Measurements from ENCODE around the gene ARHGEF19. TPM values are rescaled to one million over a fixed set of nuclear protein-coding genes. Genes with fewer than 3 reads are reported as not detected.

The ARHGEF19 gene
- total and polyA plus RNA-seq, 9 of the 15 experiments (the other 6 are each of a cell fraction or from before 2014, with no cell fraction given) = 0.73 to 21.0 (median 5.2) TPM

DNA sequence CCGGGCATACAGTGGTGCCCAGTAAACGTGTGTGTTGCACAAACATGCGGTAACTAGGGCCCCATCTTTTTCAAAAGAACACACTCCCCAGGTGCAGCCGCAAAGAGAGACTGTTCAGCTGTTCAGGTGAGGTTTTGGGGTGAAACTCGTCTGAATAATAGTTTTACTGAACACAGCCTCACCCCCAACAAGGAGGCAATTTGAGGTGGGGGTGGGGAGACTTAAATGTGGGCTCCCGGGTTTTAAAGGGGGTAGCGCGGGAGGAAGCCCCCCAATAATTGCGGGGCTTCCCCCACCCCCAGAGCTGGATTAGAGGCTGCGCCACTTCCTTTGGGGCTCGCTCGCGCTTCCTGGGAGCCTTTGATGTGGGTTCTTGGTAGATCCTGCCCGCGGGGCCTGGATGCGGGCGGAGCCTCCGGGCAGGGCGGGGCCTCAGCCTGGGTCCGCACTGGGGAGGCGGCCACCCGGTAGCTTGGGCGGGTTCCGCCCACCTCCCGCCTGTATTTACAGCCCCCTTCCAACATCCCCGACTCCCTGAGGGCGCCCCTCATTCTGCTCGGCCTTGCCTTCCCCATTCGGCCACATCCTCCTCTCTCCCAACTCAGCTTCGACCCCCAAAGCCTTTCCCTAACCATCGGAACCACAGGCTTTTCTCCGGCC, 50.2 kb downstream of the ARHGEF19 start (continued):
- TF ChIP-seq CHD4 (IDR thresholded peaks at IDR 0.05; ENCODE audit: insufficient read depth, insufficient replicate concordance, low read depth, low read length, poor library complexity, severe bottlenecking) = peak; percentile 74
- TF ChIP-seq, protein P1, sequence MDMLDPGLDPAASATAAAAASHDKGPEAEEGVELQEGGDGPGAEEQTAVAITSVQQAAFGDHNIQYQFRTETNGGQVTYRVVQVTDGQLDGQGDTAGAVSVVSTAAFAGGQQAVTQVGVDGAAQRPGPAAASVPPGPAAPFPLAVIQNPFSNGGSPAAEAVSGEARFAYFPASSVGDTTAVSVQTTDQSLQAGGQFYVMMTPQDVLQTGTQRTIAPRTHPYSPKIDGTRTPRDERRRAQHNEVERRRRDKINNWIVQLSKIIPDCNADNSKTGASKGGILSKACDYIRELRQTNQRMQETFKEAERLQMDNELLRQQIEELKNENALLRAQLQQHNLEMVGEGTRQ (CRISPR knock-in tag; IDR thresholded peaks at IDR 0.05) = no peak
- no peak for TF ChIP-seq STAT5A (IDR thresholded peaks at IDR 0.05; ENCODE audit: borderline replicate concordance, low read length)
- TF ChIP-seq KDM4B (IDR thresholded peaks at IDR 0.05; ENCODE audit: borderline replicate concordance in 2 of 2, low read depth in 1 of 2) = no peak
- TF ChIP-seq LCOR (CRISPR knock-in tag; IDR thresholded peaks at IDR 0.05) = peak; percentile 55; the same call in 1 of the 2 replicates
- no peak for TF ChIP-seq RBM22 (IDR thresholded peaks at IDR 0.05; ENCODE audit: low read depth, low read length, poor library complexity, severe bottlenecking)
- TF ChIP-seq POU5F1 (IDR thresholded peaks at IDR 0.05; ENCODE audit: borderline replicate concordance, low read depth, low read length, partially characterized antibody) = no peak
- TF ChIP-seq, protein P2, sequence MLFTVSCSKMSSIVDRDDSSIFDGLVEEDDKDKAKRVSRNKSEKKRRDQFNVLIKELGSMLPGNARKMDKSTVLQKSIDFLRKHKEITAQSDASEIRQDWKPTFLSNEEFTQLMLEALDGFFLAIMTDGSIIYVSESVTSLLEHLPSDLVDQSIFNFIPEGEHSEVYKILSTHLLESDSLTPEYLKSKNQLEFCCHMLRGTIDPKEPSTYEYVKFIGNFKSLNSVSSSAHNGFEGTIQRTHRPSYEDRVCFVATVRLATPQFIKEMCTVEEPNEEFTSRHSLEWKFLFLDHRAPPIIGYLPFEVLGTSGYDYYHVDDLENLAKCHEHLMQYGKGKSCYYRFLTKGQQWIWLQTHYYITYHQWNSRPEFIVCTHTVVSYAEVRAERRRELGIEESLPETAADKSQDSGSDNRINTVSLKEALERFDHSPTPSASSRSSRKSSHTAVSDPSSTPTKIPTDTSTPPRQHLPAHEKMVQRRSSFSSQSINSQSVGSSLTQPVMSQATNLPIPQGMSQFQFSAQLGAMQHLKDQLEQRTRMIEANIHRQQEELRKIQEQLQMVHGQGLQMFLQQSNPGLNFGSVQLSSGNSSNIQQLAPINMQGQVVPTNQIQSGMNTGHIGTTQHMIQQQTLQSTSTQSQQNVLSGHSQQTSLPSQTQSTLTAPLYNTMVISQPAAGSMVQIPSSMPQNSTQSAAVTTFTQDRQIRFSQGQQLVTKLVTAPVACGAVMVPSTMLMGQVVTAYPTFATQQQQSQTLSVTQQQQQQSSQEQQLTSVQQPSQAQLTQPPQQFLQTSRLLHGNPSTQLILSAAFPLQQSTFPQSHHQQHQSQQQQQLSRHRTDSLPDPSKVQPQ (CRISPR knock-in tag; IDR thresholded peaks at IDR 0.05; ENCODE audit: borderline replicate concordance) = no peak
- TF ChIP-seq, protein P3, sequence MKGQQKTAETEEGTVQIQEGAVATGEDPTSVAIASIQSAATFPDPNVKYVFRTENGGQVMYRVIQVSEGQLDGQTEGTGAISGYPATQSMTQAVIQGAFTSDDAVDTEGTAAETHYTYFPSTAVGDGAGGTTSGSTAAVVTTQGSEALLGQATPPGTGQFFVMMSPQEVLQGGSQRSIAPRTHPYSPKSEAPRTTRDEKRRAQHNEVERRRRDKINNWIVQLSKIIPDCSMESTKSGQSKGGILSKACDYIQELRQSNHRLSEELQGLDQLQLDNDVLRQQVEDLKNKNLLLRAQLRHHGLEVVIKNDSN (CRISPR knock-in tag; IDR thresholded peaks at IDR 0.05) = no peak
- peak; percentile 61; the same call in 1 of the 2 replicates for TF ChIP-seq ZFX (CRISPR knock-in tag; IDR thresholded peaks at IDR 0.05)
- TF ChIP-seq, protein P4, sequence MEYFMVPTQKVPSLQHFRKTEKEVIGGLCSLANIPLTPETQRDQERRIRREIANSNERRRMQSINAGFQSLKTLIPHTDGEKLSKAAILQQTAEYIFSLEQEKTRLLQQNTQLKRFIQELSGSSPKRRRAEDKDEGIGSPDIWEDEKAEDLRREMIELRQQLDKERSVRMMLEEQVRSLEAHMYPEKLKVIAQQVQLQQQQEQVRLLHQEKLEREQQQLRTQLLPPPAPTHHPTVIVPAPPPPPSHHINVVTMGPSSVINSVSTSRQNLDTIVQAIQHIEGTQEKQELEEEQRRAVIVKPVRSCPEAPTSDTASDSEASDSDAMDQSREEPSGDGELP (CRISPR knock-in tag; IDR thresholded peaks at IDR 0.05; ENCODE audit: borderline replicate concordance) = 0 out of 2 replicates have a peak, but pooled peaks have one; percentile 51
- no peak for TF ChIP-seq SRSF1 (IDR thresholded peaks at IDR 0.05; ENCODE audit: low read depth, low read length)
- no peak for TF ChIP-seq TFAM (CRISPR knock-in tag; conservative IDR thresholded peaks at IDR 0.05)
- TF ChIP-seq OTX1 (CRISPR knock-in tag; IDR thresholded peaks at IDR 0.05) = no peak
- no peak for TF ChIP-seq CBX5 (IDR thresholded peaks at IDR 0.05; ENCODE audit: borderline replicate concordance, low read depth)
- TF ChIP-seq CTBP1 (IDR thresholded peaks at IDR 0.05; ENCODE audit: borderline replicate concordance) = peak; percentile 25; the same call in 1 of the 2 replicates
- TF ChIP-seq, protein P5, sequence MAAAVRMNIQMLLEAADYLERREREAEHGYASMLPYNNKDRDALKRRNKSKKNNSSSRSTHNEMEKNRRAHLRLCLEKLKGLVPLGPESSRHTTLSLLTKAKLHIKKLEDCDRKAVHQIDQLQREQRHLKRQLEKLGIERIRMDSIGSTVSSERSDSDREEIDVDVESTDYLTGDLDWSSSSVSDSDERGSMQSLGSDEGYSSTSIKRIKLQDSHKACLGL (CRISPR knock-in tag; IDR thresholded peaks at IDR 0.05; ENCODE audit: borderline replicate concordance, poor library complexity, severe bottlenecking) = no peak
- no peak for TF ChIP-seq FOXK1 (CRISPR knock-in tag; IDR thresholded peaks at IDR 0.05; ENCODE audit: borderline replicate concordance)
- TF ChIP-seq NR1H2 (CRISPR knock-in tag; IDR thresholded peaks at IDR 0.05) = no peak
- TF ChIP-seq FOXA1 (IDR thresholded peaks at IDR 0.05; ENCODE audit: borderline replicate concordance) = no peak

Measured in K562 (cell line).